Neural progenitor cell (in vitro differentiated cells): ENCODE measurements around the gene SCGB1D4.
"Not testable (repeated sequence)": the region's sequence is repeated elsewhere in the genome, so short reads cannot be mapped to it uniquely, and the experiment has no call there.

Source experiments
- CTCF ChIP-seq: fragments of 200-600 bp; sonication (generic); IDR thresholded peaks from 2 replicates; pipeline ENCODE4 v1.5.1; 2017; ENCODE audit warnings: antibody characterized with exemption, mild to moderate bottlenecking
- EZH2 ChIP-seq: fragments of 200-600 bp; sonication (generic); IDR thresholded peaks from 2 replicates; pipeline ENCODE4 v1.6.1; 2017; ENCODE audit warnings: antibody characterized with exemption, mild to moderate bottlenecking, moderate library complexity

DNA sequence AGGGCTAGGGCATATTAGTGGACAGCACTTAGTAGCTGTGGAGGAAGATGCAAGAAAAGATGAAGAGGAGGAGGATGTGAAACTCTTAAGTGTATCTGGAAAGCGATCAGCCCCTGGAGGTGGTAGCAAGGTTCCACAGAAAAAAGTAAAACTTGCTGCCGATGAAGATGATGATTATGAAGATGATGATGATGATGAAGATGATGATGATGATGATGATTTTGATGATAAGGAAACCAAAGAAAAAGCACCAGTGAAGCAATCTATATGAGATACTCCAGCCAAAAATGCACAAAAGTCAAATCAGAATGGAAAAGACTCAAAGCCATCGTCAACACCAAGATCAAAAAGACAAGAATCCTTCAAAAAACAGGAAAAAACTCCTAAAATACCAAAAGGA is 32.4 kb upstream of the SCGB1D4 start:
- not testable (repeated sequence) for TF ChIP-seq EZH2, CTCF
